ENCODE data around the gene CCDC78.

DNA sequence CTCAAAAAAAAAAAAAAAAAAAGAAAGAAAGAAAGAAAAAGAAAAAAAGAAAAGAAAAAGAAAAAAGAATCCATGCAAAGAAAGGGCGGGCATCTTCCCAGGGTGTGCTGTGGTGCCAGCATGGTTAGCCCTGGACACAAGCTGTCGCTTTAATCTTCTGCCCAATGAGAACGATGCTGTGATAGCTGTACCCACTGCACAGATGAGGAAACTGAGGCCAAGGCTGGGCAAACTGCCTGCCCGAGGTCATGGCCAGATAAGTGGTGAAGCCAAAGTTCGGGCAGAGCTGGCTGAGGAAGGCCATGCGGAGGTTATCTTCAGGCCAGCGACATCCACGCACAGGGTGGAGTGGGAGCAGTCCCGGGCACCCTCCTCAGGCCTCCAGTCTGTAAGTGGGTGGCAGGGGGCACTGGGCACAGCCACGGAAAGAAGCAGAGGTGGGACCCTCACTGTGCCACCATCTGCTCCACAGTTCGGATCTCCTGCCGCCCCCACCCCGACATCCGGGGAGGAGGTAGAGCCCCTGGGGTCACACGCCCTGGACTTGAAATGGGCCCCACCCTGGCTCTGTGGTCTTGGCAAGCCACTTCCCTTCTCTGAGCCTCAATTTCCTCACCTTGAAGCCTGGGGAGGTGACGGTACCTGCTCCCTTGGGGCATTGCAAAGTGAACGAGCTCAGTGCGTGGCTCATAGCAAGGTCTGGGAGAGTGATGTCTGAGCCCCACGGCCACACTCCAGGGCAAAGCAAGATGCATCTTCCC, 27.2 kb downstream of the CCDC78 start:
- TF ChIP-seq, protein P1, sequence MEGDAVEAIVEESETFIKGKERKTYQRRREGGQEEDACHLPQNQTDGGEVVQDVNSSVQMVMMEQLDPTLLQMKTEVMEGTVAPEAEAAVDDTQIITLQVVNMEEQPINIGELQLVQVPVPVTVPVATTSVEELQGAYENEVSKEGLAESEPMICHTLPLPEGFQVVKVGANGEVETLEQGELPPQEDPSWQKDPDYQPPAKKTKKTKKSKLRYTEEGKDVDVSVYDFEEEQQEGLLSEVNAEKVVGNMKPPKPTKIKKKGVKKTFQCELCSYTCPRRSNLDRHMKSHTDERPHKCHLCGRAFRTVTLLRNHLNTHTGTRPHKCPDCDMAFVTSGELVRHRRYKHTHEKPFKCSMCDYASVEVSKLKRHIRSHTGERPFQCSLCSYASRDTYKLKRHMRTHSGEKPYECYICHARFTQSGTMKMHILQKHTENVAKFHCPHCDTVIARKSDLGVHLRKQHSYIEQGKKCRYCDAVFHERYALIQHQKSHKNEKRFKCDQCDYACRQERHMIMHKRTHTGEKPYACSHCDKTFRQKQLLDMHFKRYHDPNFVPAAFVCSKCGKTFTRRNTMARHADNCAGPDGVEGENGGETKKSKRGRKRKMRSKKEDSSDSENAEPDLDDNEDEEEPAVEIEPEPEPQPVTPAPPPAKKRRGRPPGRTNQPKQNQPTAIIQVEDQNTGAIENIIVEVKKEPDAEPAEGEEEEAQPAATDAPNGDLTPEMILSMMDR (IDR thresholded peaks at IDR 0.05) = no peak
- TF ChIP-seq EP300 (IDR thresholded peaks at IDR 0.05) = no peak
